Measurements from ENCODE around the gene CDH22.

The CDH22 gene

DNA sequence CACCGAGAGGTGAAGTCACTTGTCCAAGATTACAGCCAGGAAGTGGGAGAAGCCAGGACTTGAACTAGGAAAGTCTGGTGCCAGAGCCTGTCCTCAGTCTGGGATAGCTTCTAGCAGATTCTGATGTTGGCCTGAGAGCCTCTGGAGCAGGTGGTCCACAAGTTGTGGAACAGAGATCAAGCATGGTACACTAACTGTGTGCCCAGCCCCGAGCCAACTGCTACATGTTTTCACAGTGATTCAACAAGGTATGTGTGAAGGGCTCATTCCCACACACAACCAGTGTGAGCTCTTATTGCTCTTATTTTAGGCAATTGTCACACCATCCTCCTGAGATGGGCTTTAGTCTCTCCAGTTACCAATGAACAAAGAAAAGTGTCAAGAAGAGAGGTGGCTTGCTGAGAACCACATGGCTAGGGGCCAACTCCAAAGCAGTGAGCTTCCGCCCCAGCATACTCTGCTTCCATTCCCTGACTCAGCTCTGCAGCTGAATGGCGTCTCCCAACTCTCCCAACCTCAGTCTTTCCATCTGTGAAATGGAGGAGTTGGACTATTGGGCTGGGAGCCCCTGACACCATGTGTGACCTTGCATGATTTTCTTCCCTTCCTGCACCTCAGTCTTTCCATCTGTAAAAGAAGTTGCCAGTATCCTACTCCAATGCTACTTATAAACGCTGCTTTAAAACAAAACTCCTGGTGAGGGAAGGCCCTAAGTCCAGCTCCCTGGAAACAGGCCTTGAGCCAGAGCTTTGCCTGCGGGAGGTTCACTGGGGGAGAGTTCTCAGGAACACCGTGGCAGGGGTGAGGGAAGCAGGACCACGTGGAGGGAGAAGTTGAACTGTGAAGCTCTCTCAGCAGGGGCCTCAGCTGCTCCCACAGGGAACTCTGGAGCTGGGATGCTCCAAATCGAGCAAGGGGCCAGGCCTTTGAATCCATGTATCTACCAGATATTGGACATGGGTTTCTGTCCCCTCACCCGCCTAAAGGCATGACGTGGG, 40.9 kb downstream of the CDH22 start:
- no peaks in the 10 kb centered on the region for H3K36me3 ChIP-seq (ENCODE audit: control insufficient read depth, insufficient read depth, low read length)
- no peaks in the 10 kb centered on the region for H3K4me1 ChIP-seq (ENCODE audit: control insufficient read depth, insufficient read depth, low read length)
- no peak overlapping the region for H3K4me3 ChIP-seq (ENCODE audit: low read length)
- H3K27me3 ChIP-seq (ENCODE audit: control insufficient read depth, insufficient read depth, low read length), result peaks cover 8% of the 10 kb centered on the region
- no peak overlapping the region for H3K9ac ChIP-seq (ENCODE audit: low read length)
- no peaks in the 10 kb centered on the region for H3K9me3 ChIP-seq (ENCODE audit: control insufficient read depth, low read length)

DNA sequence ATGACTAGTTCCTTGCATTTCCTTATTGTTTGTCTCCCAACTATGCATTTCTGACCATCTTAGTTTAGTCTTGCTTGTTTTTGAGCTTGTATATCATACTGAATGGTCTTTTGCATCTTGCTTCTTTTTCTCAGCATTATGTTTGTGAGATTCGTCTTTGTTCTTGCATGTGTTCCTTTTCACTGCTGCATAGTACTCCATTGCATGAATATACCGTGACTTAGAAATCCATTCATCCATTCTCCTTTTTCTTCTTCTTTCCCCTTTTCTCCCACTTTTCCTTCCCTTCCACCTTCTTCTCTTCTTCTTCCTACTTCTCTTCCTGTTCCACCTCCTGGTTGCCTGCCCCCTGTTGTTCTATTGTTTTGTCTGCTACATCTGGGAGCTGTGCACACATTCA, 42.8 kb downstream of the CDH22 start:
- Histone ChIP-seq H3K4me1 (ENCODE audit: control insufficient read depth, insufficient read depth, low read length) (no peaks in the 10 kb centered on the region), H3K36me3 (ENCODE audit: control insufficient read depth, insufficient read depth, low read length) (no peaks in the 10 kb centered on the region), H3K27me3 (ENCODE audit: control insufficient read depth, insufficient read depth, low read length) (peaks cover 8% of the 10 kb centered on the region), H3K9me3 (ENCODE audit: control insufficient read depth, low read length) (no peaks in the 10 kb centered on the region), H3K9ac (ENCODE audit: low read length) (no peak overlapping the region), H3K4me3 (ENCODE audit: low read length) (no peak overlapping the region)

DNA sequence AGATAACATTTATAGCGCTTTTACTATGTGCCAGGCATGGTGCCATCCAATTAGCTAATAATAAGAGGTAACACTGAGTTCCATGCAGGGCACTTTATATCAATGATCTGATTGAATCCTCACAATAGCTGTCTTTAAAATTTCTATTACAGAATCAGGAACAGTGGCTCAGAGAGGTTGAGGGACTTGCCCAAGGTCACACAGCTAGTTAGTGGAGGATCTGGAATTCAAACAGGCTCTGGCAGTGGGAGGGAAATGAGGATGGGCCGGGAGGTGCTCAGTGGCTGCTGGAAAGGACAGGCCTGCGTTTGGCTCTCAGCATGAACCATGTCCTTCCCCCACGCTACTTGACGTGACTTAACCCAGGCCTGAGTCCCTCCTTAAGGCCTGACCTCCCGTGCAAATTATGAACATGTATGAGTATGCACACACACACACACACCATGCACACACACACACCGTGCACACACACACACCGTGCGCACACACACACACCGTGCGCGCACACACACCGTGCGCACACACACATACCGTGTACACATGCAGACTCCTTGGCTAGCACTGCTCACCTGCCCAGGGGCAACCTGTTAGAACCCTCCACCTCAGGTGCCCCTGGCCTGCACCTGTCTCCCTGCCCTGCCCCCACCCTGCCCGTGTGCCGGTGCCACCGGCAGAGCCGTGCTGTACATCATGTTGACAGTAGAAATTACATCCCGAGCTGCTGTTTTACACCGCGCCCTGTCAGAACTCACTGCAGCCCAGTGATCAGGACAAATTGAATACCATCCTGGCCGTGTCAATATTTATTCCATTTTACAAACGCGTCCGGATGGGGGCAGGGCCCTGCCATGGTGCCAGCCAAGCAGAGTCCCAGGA, 43.7 kb downstream of the CDH22 start:
- no peaks in the 10 kb centered on the region for H3K9me3 ChIP-seq (ENCODE audit: control insufficient read depth, low read length)
- H3K4me1 ChIP-seq (ENCODE audit: control insufficient read depth, insufficient read depth, low read length), result no peaks in the 10 kb centered on the region
- no peak overlapping the region for H3K4me3 ChIP-seq (ENCODE audit: low read length)
- no peaks in the 10 kb centered on the region for H3K36me3 ChIP-seq (ENCODE audit: control insufficient read depth, insufficient read depth, low read length)
- H3K27me3 ChIP-seq (ENCODE audit: control insufficient read depth, insufficient read depth, low read length), result peaks cover 8% of the 10 kb centered on the region
- H3K9ac ChIP-seq (ENCODE audit: low read length), result no peak overlapping the region

DNA sequence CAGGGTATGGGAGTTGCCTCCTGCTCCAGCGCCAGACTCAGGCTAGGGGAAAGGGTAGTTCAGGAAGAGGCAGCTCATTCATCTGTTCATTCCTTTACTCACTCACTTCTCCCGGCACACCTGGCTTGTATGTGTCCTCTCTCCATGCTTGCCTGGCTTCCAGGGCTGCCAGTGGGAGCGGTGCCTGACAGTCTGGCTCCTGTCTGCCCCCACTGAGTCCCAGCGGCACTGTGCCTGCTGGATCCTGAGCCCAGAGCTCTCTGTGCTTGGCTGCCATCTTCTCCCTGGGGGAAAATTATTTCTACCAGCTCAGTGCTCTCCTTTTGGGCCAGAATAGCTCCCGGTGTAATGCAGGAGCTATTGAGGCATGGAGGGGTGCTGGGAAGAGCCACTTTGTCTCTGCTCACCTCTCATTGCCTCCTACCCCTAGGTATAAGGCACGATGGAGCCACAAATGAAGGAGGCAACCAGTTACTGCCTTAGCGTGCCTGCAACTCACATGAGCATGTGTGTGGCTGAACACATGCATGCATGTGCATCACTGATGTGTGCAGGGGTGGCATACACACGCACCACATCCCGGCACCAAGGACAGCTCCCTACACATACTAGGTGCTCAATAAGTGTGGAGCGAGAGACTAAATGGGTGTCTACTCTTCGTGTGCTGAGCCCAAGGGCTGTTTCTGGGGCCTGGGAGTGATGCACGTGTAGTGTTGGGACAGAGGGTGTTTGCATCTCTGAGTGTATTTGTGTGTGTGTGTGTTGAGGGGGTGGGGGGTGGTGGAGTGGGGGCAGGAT, 46.6 kb downstream of the CDH22 start:
- Histone ChIP-seq H3K9ac (ENCODE audit: low read length) (no peak overlapping the region), H3K9me3 (ENCODE audit: control insufficient read depth, low read length) (no peaks in the 10 kb centered on the region), H3K27me3 (ENCODE audit: control insufficient read depth, insufficient read depth, low read length) (peaks cover 12% of the 10 kb centered on the region), H3K36me3 (ENCODE audit: control insufficient read depth, insufficient read depth, low read length) (no peaks in the 10 kb centered on the region), H3K4me3 (ENCODE audit: low read length) (no peak overlapping the region), H3K4me1 (ENCODE audit: control insufficient read depth, insufficient read depth, low read length) (no peaks in the 10 kb centered on the region)

DNA sequence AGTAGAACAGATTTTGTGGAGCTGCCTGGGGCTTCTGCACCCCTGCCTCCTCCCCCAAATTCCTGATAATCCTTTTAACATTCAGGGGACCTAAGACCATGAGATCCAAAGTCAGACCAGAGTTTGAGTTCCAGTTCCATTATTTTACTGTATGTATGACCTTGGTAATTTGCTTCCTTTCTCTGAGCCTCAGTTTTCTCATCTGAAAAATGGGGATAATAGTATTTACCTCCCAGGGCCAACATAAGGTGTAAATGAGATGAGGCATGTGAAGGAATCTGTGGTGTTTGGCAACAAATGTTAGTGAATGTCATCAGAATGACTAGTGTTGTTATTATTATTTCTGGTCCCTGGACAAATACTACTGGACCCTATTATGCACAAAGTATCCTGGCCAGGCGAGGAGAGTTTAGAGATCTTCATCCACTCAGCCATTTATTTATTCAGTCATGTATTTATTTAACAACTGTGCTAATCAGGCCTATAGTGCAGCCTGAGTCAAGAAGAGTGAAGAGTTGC, 47.3 kb downstream of the CDH22 start:
- Histone ChIP-seq H3K9me3 (ENCODE audit: control insufficient read depth, low read length) (no peaks in the 10 kb centered on the region), H3K9ac (ENCODE audit: low read length) (no peak overlapping the region), H3K27me3 (ENCODE audit: control insufficient read depth, insufficient read depth, low read length) (peaks cover 12% of the 10 kb centered on the region), H3K4me3 (ENCODE audit: low read length) (no peak overlapping the region), H3K4me1 (ENCODE audit: control insufficient read depth, insufficient read depth, low read length) (no peaks in the 10 kb centered on the region), H3K36me3 (ENCODE audit: control insufficient read depth, insufficient read depth, low read length) (no peaks in the 10 kb centered on the region)

DNA sequence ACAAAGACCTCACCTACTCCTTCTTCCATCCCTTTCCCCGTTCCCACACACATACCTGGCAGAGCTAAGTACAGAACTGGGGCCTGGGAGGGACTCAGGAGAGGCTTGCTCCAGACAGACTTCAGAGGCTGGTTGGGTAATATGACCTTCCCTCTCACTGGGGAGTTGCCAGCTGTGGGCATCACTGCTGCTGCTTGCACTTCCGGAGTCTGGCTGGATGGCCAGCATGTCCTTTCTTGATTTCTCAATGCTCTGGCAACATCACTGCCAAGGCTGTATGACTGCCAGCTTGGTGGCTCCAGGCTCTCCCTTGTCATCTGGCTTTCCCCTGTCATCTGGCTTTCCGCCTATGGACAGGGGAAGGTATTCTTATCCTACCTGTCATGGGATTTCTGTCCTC, 47.8 kb downstream of the CDH22 start:
- Histone ChIP-seq H3K9ac (ENCODE audit: low read length) (no peak overlapping the region), H3K4me1 (ENCODE audit: control insufficient read depth, insufficient read depth, low read length) (no peaks in the 10 kb centered on the region), H3K36me3 (ENCODE audit: control insufficient read depth, insufficient read depth, low read length) (no peaks in the 10 kb centered on the region), H3K27me3 (ENCODE audit: control insufficient read depth, insufficient read depth, low read length) (peaks cover 12% of the 10 kb centered on the region), H3K9me3 (ENCODE audit: control insufficient read depth, low read length) (no peaks in the 10 kb centered on the region), H3K4me3 (ENCODE audit: low read length) (no peak overlapping the region)

DNA sequence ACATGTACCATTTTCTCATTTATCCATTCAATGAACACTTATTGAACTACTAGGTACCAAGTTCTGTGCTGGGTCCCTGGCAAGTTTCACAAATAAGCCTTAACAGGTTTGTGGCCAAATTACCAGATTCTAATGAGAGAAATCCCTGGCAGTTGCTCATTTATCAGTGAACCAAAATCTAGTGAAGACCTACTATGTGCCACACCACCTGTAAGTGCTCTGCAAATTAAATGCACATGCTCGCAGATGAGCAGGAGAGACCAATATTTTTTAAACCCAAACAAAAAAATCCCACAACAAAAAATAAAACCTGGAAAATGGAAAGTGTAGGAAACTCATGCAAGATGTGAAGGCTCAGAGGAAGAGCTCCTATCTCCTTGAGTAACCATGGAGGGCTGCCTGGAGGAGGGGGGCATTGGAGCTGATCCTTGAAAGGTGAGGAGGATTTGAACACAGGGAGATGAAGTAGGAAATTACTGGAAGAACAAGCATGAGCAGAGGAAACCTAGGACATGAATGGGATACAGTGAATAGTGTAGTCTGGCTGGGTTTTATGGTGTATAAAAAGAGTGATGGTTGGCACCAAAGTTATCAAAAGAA, 48.9 kb downstream of the CDH22 start:
- H3K36me3 ChIP-seq (ENCODE audit: control insufficient read depth, insufficient read depth, low read length), result no peaks in the 10 kb centered on the region
- H3K9me3 ChIP-seq (ENCODE audit: control insufficient read depth, low read length), result no peaks in the 10 kb centered on the region
- H3K4me3 ChIP-seq (ENCODE audit: low read length), result no peak overlapping the region
- peaks cover 12% of the 10 kb centered on the region for H3K27me3 ChIP-seq (ENCODE audit: control insufficient read depth, insufficient read depth, low read length)
- H3K4me1 ChIP-seq (ENCODE audit: control insufficient read depth, insufficient read depth, low read length), result no peaks in the 10 kb centered on the region
- H3K9ac ChIP-seq (ENCODE audit: low read length), result no peak overlapping the region

DNA sequence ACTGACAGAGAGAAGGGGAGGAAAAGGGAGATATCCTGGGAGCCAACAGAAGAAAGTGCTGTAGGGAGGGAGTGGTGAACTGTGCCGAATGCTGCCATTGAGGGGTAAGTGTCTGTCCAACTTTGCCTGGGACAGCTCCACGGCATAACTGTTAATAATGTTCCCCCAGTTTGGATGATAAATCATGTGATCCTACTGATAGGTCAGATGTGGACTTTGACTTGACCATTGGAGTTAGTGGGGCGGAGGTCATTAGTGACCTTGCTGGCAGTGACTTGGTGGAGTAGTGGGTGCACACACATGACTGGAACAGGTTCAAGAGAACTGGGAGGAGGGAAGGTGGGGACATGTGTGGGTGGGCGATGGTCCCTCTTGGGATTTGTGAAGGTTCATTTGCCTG, 50.4 kb downstream of the CDH22 start:
- Histone ChIP-seq H3K4me1 (ENCODE audit: control insufficient read depth, insufficient read depth, low read length) (no peaks in the 10 kb centered on the region), H3K4me3 (ENCODE audit: low read length) (no peak overlapping the region), H3K9me3 (ENCODE audit: control insufficient read depth, low read length) (no peaks in the 10 kb centered on the region), H3K36me3 (ENCODE audit: control insufficient read depth, insufficient read depth, low read length) (no peaks in the 10 kb centered on the region), H3K9ac (ENCODE audit: low read length) (no peak overlapping the region), H3K27me3 (ENCODE audit: control insufficient read depth, insufficient read depth, low read length) (peaks cover 12% of the 10 kb centered on the region)

DNA sequence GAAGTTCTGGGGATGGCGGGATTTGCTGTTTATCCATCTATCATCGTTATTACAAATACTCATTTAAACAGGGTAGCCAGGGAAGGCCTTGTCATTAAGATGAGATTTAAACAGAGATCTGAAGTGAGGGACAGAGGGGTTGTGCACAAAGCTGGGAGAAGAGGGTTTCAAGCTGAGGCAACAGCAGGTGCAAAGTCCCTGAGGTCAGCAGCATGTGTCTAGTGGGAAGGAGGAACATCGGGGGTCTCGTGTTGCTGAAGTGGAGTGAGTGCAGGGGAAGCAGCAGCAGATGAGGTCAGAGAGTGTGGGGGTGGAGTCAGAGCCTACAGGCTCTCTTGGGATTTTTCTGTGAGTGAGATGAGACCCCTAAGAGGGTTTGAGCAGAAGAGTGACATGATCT, 52.0 kb downstream of the CDH22 start:
- Histone ChIP-seq H3K36me3 (ENCODE audit: control insufficient read depth, insufficient read depth, low read length) (no peaks in the 10 kb centered on the region), H3K4me3 (ENCODE audit: low read length) (no peak overlapping the region), H3K27me3 (ENCODE audit: control insufficient read depth, insufficient read depth, low read length) (peaks cover 24% of the 10 kb centered on the region), H3K4me1 (ENCODE audit: control insufficient read depth, insufficient read depth, low read length) (no peaks in the 10 kb centered on the region), H3K9ac (ENCODE audit: low read length) (no peak overlapping the region), H3K9me3 (ENCODE audit: control insufficient read depth, low read length) (no peaks in the 10 kb centered on the region)

DNA sequence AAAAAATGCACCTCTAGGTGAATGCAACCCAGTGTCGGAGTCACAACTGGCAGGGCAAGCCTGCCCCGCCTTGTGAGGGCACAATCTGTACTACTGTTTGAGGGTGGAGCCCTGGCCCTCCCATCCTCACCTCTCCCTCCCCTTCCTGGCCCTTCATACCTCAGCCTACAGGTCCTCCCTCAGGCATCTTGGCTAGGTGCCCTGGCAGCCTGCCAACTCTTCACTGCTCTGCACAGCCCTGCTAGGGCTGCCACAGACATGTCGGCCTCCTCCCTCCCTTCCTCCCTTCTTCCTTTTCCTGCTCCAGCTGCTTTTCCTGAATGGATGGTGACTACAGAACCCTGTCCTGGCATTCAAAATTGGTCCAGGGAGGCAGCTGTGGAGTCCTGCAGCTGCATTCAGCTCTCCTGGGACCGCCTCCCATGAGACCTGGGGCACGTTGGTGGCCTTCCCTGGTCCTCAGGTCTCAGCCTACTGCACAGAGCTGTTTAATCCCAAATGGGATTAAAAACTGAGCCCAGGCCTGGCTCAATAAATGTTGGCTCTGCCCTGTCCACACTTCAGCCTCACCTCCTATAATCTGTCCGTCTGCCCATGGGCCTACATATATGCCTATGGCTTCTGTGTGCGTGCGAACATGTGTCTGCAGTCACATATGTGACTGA, 52.7 kb downstream of the CDH22 start:
- peaks cover 30% of the 10 kb centered on the region for H3K27me3 ChIP-seq (ENCODE audit: control insufficient read depth, insufficient read depth, low read length)
- no peak overlapping the region for H3K4me3 ChIP-seq (ENCODE audit: low read length)
- H3K4me1 ChIP-seq (ENCODE audit: control insufficient read depth, insufficient read depth, low read length), result no peaks in the 10 kb centered on the region
- no peak overlapping the region for H3K9ac ChIP-seq (ENCODE audit: low read length)
- no peaks in the 10 kb centered on the region for H3K36me3 ChIP-seq (ENCODE audit: control insufficient read depth, insufficient read depth, low read length)
- H3K9me3 ChIP-seq (ENCODE audit: control insufficient read depth, low read length), result no peaks in the 10 kb centered on the region

DNA sequence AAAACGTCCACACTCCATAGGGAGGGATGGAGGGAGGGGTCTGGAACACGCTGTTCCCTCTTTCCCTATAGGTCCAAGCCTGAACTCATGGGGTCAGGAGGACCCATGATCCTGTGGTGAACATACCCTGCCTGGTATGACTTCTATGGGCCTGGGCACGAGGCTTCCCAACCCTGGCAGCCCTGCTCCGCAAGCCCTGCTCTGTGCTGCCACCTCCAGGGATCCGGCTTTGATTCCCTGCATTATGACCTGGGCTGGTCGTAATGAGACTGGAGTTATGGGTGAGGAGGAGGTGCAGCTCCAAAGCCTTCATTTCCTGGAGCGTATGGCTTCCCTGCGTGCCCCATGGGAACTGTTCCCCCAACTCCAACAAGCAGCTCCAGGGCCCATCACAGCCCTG, 54.9 kb downstream of the CDH22 start:
- Histone ChIP-seq H3K4me3 (ENCODE audit: low read length) (no peak overlapping the region), H3K9ac (ENCODE audit: low read length) (no peak overlapping the region), H3K4me1 (ENCODE audit: control insufficient read depth, insufficient read depth, low read length) (no peaks in the 10 kb centered on the region), H3K9me3 (ENCODE audit: control insufficient read depth, low read length) (no peaks in the 10 kb centered on the region), H3K36me3 (ENCODE audit: control insufficient read depth, insufficient read depth, low read length) (no peaks in the 10 kb centered on the region), H3K27me3 (ENCODE audit: control insufficient read depth, insufficient read depth, low read length) (peaks cover 33% of the 10 kb centered on the region)
